Esophagus muscularis mucosa (tissue), 4 donors: Measurements from ENCODE around the gene IST1.

Experiments
- CTCF ChIP-seq, 3 experiments: fragments of 200-600 bp in 2 of 3; fragments of 450-650 bp in 1 of 3; sonication (generic) in 2 of 3; IDR thresholded peaks; one replicate each; pipeline ENCODE4 v1.5.1; 2017 to 2019; ENCODE audit warnings: antibody characterized with exemption in 3 of 3, mild to moderate bottlenecking in 2 of 3, moderate library complexity in 1 of 3
- EP300 ChIP-seq: sonication (generic); formaldehyde crosslinking; IDR thresholded peaks from one replicate; pipeline ENCODE4 v1.6.1; 2017; ENCODE audit warnings: antibody characterized with exemption
- POLR2A ChIP-seq: fragments of 450-650 bp; IDR thresholded peaks from one replicate; pipeline ENCODE4 v1.6.1; 2017; ENCODE audit warnings: antibody characterized with exemption, moderate library complexity, mild to moderate bottlenecking, low read depth
- POLR2AphosphoS5 ChIP-seq, 2 donors: sonication (generic); formaldehyde crosslinking; IDR thresholded peaks; one replicate each; pipeline ENCODE4 v1.6.1; 2017; ENCODE audit warnings: antibody characterized with exemption in 2 of 2

- TF ChIP-seq POLR2AphosphoS5 (IDR thresholded peaks at IDR 0.05), result no peak
- TF ChIP-seq CTCF (IDR thresholded peaks at IDR 0.05), result no peak
- no peak for TF ChIP-seq POLR2A
- TF ChIP-seq EP300, result no peak
These were observed 21.1 kb downstream of the IST1 start for GRCh38 chr16:71916397-71916920.
